PC-9 (cell line): ENCODE measurements around the gene CAMTA1. TPM values are rescaled to one million over a fixed set of nuclear protein-coding genes. Genes with fewer than 3 reads are reported as not detected.

Experiments
- BruUV-seq: library from RNA; stranded (reverse); fragments of 400-500 nt; replicated peaks from 2 replicates; lab custom pipeline; 2021; lab: Mats Ljungman, UMichigan
- CTCF ChIA-PET: fragments of 300-600 bp; sonication (Branson Sonifier 250); formaldehyde crosslinking; loops from one replicate; lab custom pipeline; 2022; ENCODE audit warnings: antibody characterized with exemption; lab: Charles Lee
- POLR2A ChIA-PET: fragments of 300-600 bp; sonication (Branson Sonifier 250); formaldehyde crosslinking; loops from one replicate; lab custom pipeline; 2022; ENCODE audit warnings: antibody characterized with exemption; ENCODE audit not compliant: unreplicated experiment; lab: Charles Lee
- DNase-seq, 2 experiments: peaks; one replicate each; pipeline versions ENCODE4 v3.0.0 to v3.0.0-alpha.2; 2015 to 2022; ENCODE audit warnings: mixed read lengths in 1 of 2
- H2AFZ ChIP-seq: fragments of 200-600 bp; sonication (generic); 2 replicates; pipeline ENCODE4 v1.8.1; 2017; ENCODE audit warnings: antibody characterized with exemption
- H3F3A ChIP-seq: fragments of 200-600 bp; sonication (generic); 2 replicates; pipeline ENCODE4 v1.8.1; 2017; ENCODE audit warnings: antibody characterized with exemption, mild to moderate bottlenecking, low read depth; ENCODE audit not compliant: insufficient read depth
- H3K27ac ChIP-seq: fragments of 200-600 bp; sonication (generic); 2 replicates; pipeline ENCODE4 v1.6.1; 2016; ENCODE audit warnings: mixed run types
- H3K27me3 ChIP-seq: fragments of 200-600 bp; sonication (generic); 2 replicates; pipeline ENCODE4 v1.6.1; 2016; ENCODE audit warnings: low read depth, mixed run types; ENCODE audit not compliant: insufficient read depth
- H3K36me3 ChIP-seq: fragments of 200-600 bp; sonication (generic); 2 replicates; pipeline ENCODE4 v1.6.1; 2016; ENCODE audit warnings: low read depth, mixed run types
- H3K4me1 ChIP-seq: fragments of 200-600 bp; sonication (generic); replicated peaks from 2 replicates; pipeline ENCODE4 v1.6.1; 2016; ENCODE audit warnings: mixed run types; ENCODE audit not compliant: insufficient read depth
- H3K4me2 ChIP-seq: fragments of 200-600 bp; sonication (generic); 2 replicates; pipeline ENCODE4 v1.6.1; 2017; ENCODE audit warnings: mixed run types
- H3K4me3 ChIP-seq: fragments of 200-600 bp; sonication (generic); 2 replicates; pipeline ENCODE4 v1.6.1; 2016; ENCODE audit warnings: mixed run types
- H3K79me2 ChIP-seq: fragments of 200-600 bp; sonication (generic); 2 replicates; pipeline ENCODE4 v1.6.1; 2017; ENCODE audit warnings: low read depth, mixed run types
- H3K9me2 ChIP-seq: fragments of 200-600 bp; sonication (generic); 2 replicates; pipeline ENCODE4 v1.8.1; 2017; ENCODE audit warnings: mild to moderate bottlenecking; ENCODE audit not compliant: insufficient read depth
- H3K9me3 ChIP-seq: fragments of 200-600 bp; sonication (generic); 2 replicates; pipeline ENCODE4 v1.8.1; 2016; ENCODE audit warnings: low read depth; ENCODE audit not compliant: insufficient read depth
- H4K20me1 ChIP-seq: fragments of 200-600 bp; sonication (generic); 2 replicates; pipeline ENCODE4 v1.8.1; 2017; ENCODE audit not compliant: insufficient read depth
- CTCF ChIP-seq: fragments of 200-600 bp; sonication (generic); conservative IDR thresholded peaks from 2 replicates; pipeline ENCODE4 v1.6.1; 2017; ENCODE audit warnings: mixed run types, antibody characterized with exemption, mild to moderate bottlenecking, moderate library complexity
- EZH2 ChIP-seq: fragments of 200-600 bp; sonication (generic); IDR thresholded peaks from 2 replicates; pipeline ENCODE4 v1.8.0; 2017; ENCODE audit warnings: antibody characterized with exemption, low read depth
- intact Hi-C: fragments of 100-400 bp; cut with micrococcal nuclease; formaldehyde crosslinking; loops from one replicate; pipeline ENCODE4 v1.10.0; 2022; ENCODE audit not compliant: unreplicated experiment
- total RNA-seq: library from RNA; stranded (reverse); gene quantifications from 2 replicates; pipeline ENCODE4 v1.2.3, GENCODE V29; 2021

Gene CAMTA1
- total RNA-seq, 1 experiment from 2014 or later, result 72.3 TPM

- Histone ChIP-seq H2AFZ (no peak overlapping the region), H3K79me2 (no peaks in the 10 kb centered on the region), H3K4me3 (no peak overlapping the region), H3K9me2 (no peaks in the 10 kb centered on the region), H3K27ac (no peak overlapping the region), H3F3A (no peaks in the 10 kb centered on the region), H3K36me3 (no peaks in the 10 kb centered on the region), H3K4me1 (no peaks in the 10 kb centered on the region), H3K27me3 (peaks cover 78% of the 10 kb centered on the region), H4K20me1 (no peaks in the 10 kb centered on the region), H3K9me3 (no peaks in the 10 kb centered on the region), H3K4me2 (no peak overlapping the region)
- BruUV-seq, result no TSS peak
- no peak for DNase-seq
- ChIA-PET POLR2A (no interaction called here), CTCF (no interaction called here)
- intact Hi-C loops, result no loop called here
- no peak for TF ChIP-seq CTCF
- TF ChIP-seq EZH2, result no peak
Observed at GRCh38 chr1:7440154-7440553, 654.9 kb downstream of the CAMTA1 start.

- H3K4me1 ChIP-seq, result no peaks in the 10 kb centered on the region
- H2AFZ ChIP-seq, result no peak overlapping the region
- no TSS peak for BruUV-seq
- no peak overlapping the region for H3K4me3 ChIP-seq
- no peak for DNase-seq
- H3F3A ChIP-seq, result no peaks in the 10 kb centered on the region
- peaks cover 72% of the 10 kb centered on the region for H3K27me3 ChIP-seq
- H3K36me3 ChIP-seq, result no peaks in the 10 kb centered on the region
- no peak overlapping the region for H3K27ac ChIP-seq
- intact Hi-C loops, result no loop called here
- H3K9me2 ChIP-seq, result no peaks in the 10 kb centered on the region
- no peak overlapping the region for H3K4me2 ChIP-seq
- ChIA-PET CTCF (no interaction called here), POLR2A (interaction anchor here (0.7 kb wide), 1 partner anchor 329 kb away, joined by 4 read pairs; no protein-coding TSS in a partner anchor)
- H4K20me1 ChIP-seq, result no peaks in the 10 kb centered on the region
- TF ChIP-seq CTCF (no peak), EZH2 (no peak)
- H3K79me2 ChIP-seq, result no peaks in the 10 kb centered on the region
- no peaks in the 10 kb centered on the region for H3K9me3 ChIP-seq
Observed at GRCh38 chr1:7441143-7441841, 656.0 kb downstream of the CAMTA1 start.

GRCh38 chr1:7442036-7442435, 656.8 kb downstream of the CAMTA1 start:
- intact Hi-C loops, result no loop called here
- H3K27me3 ChIP-seq, result peaks cover 69% of the 10 kb centered on the region
- H3K9me3 ChIP-seq, result no peaks in the 10 kb centered on the region
- no peak overlapping the region for H2AFZ ChIP-seq
- CTCF ChIA-PET, result no interaction called here
- no peak overlapping the region for H3K4me2 ChIP-seq
- H3K4me1 ChIP-seq, result no peaks in the 10 kb centered on the region
- no TSS peak for BruUV-seq
- TF ChIP-seq CTCF, result no peak
- no peak for TF ChIP-seq EZH2
- no peak overlapping the region for H3K4me3 ChIP-seq
- no peak overlapping the region for H3K27ac ChIP-seq
- H3F3A ChIP-seq, result no peaks in the 10 kb centered on the region
- H3K79me2 ChIP-seq, result no peaks in the 10 kb centered on the region
- no peaks in the 10 kb centered on the region for H3K36me3 ChIP-seq
- no peaks in the 10 kb centered on the region for H3K9me2 ChIP-seq
- no peak for DNase-seq
- POLR2A ChIA-PET, result no interaction called here
- H4K20me1 ChIP-seq, result no peaks in the 10 kb centered on the region
